ENCODE measurements around the gene ZNF839. TPM values are rescaled to one million over a fixed set of nuclear protein-coding genes. Genes with fewer than 3 reads are reported as not detected.
"Not testable (repeated sequence)": the region's sequence is repeated elsewhere in the genome, so short reads cannot be mapped to it uniquely, and the experiment has no call there.

The ZNF839 gene
- total RNA-seq, 4 donors from 2014 or later: 10.6 to 19.9 (median 13.8) TPM

DNA sequence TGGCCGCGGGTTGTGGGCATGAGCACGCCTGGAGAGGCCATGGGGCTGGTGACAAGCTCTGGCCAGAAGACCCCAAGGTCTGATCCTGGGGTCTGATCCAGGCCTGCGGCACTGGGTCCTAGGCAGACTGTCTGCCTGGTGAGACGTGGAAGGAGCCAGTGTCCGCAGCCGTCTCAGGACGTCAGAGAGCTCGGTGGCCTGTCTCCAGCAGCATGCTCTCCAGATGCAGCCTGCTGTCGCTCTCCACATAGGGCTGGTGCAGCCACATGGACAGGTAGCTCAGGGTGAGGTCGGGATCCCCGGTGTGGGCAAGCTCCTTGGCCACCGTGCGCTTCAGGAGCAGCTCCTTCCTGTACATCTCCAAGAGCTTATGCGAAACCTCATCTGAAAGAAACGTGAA lies 28.8 kb downstream of the ZNF839 start:
- DNase-seq (ENCODE audit: low spot score in 2 of 2): no peak
- Histone ChIP-seq H3K4me1 (peaks cover 0 to 11% (median 0%) of the 10 kb centered on the region in 4 donors), H3K27me3 (no peaks in the 10 kb centered on the region), H3K4me3 (no peak overlapping the region), H3K27ac (no peak overlapping the region), H3K36me3 (peaks cover 0 to 98% (median 7%) of the 10 kb centered on the region in 3 donors), H3K9me3 (no peaks in the 10 kb centered on the region)
- TF ChIP-seq, protein P1, sequence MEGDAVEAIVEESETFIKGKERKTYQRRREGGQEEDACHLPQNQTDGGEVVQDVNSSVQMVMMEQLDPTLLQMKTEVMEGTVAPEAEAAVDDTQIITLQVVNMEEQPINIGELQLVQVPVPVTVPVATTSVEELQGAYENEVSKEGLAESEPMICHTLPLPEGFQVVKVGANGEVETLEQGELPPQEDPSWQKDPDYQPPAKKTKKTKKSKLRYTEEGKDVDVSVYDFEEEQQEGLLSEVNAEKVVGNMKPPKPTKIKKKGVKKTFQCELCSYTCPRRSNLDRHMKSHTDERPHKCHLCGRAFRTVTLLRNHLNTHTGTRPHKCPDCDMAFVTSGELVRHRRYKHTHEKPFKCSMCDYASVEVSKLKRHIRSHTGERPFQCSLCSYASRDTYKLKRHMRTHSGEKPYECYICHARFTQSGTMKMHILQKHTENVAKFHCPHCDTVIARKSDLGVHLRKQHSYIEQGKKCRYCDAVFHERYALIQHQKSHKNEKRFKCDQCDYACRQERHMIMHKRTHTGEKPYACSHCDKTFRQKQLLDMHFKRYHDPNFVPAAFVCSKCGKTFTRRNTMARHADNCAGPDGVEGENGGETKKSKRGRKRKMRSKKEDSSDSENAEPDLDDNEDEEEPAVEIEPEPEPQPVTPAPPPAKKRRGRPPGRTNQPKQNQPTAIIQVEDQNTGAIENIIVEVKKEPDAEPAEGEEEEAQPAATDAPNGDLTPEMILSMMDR (IDR thresholded peaks at IDR 0.05): no peak
- TF ChIP-seq EP300 (IDR thresholded peaks at IDR 0.05): no peak
- TF ChIP-seq POLR2A (IDR thresholded peaks at IDR 0.05): no peak
- WGBS, 2 donors: 90 to 95% methylated on average over 13 to 16 of the region's 16 CpGs

DNA sequence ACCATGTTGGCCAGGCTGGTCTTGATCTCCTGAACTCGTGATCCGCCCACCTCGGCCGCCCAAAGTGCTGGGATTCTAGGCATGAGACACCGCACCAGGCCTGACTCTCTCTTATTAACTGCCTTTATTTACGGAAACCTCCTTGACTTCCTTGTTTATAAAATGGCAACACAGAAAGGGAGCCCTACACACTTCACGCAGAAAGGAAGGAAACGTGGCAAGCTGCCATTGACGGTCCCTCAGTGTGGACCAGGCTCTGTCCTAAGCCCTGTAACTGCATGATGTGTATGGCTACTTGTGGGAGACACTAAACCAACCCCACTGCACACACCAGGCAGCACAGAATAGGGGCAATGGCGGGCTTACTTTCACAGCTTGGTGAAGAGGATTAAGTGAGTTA lies 31.5 kb downstream of the ZNF839 start:
- H3K27me3 ChIP-seq: no peaks in the 10 kb centered on the region
- H3K9me3 ChIP-seq: no peaks in the 10 kb centered on the region
- H3K4me1 ChIP-seq: peaks cover 0 to 11% (median 0%) of the 10 kb centered on the region in 4 donors
- WGBS, 2 donors: 87 to 89% methylated on average over 10 of the region's 10 CpGs
- no peak overlapping the region for H3K27ac ChIP-seq
- peaks cover 6 to 98% (median 11%) of the 10 kb centered on the region in 3 donors for H3K36me3 ChIP-seq
- H3K4me3 ChIP-seq: no peak overlapping the region
- no peak for DNase-seq (ENCODE audit: low spot score in 2 of 2)
- TF ChIP-seq EP300 (IDR thresholded peaks at IDR 0.05) (no peak), POLR2A (IDR thresholded peaks at IDR 0.05) (no peak)
- TF ChIP-seq, protein P1 (IDR thresholded peaks at IDR 0.05): no peak

DNA sequence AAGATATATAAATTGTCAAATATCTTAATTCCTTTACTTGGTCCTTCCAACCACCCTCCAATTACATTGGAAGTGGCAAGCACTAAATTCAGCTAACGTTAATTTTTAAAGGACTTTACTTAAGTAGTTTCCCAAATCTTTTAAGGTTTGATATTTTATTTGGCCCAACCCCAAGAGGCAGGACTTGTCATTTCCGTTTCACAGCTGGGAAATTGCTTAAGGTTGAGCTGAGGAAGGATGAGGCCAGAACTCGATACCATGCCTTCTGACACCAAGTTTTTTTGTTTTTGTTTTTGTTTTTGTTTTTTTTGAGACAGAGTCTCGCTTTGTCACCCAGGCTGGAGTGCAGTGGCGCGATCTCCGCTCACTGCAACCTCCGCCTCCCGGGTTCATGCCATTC lies 32.0 kb downstream of the ZNF839 start:
- Histone ChIP-seq H3K36me3 (peaks cover 6 to 98% (median 16%) of the 10 kb centered on the region in 3 donors), H3K27ac (peak overlapping the region in 1 of 4 donors; percentile 6), H3K4me1 (peaks cover 0 to 11% (median 0%) of the 10 kb centered on the region in 4 donors)
- H3K27me3 ChIP-seq; H3K9me3 ChIP-seq; H3K4me3 ChIP-seq; DNase-seq (ENCODE audit: low spot score in 2 of 2): not testable (repeated sequence)
- WGBS, 2 donors: 73 to 75% methylated on average over 9 of the region's 9 CpGs

DNA sequence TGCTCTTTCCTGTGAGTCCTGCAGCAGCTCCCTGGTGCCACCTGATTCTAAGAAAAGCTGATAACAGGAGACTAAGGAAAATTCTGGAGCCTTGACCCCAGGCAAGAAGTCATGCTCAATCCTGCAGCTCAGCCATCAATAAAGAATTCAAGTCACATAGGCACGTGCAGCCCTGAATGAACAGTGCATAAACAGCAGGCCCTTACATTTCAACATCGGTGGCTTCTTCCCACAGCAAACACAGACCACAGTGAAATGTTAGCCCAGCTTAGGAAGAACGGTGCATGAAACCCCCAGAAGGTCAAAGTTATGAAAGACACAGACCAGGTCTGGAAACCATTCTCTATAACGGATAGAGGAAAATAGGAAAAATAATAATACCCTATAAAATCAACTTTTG lies 32.7 kb downstream of the ZNF839 start:
- Histone ChIP-seq H3K27ac (peak overlapping the region in 1 of 4 donors; percentile 6), H3K9me3 (no peaks in the 10 kb centered on the region), H3K36me3 (peaks cover 6 to 98% (median 13%) of the 10 kb centered on the region in 3 donors), H3K4me1 (peaks cover 0 to 11% (median 0%) of the 10 kb centered on the region in 4 donors), H3K27me3 (no peaks in the 10 kb centered on the region), H3K4me3 (no peak overlapping the region)
- DNase-seq (ENCODE audit: low spot score in 2 of 2): no peak
- 57 to 69% methylated on average over 4 of the region's 4 CpGs for whole genome bisulfite sequencing, 2 donors
- TF ChIP-seq, protein P1 (IDR thresholded peaks at IDR 0.05): no peak
- TF ChIP-seq POLR2A (IDR thresholded peaks at IDR 0.05) (no peak), EP300 (IDR thresholded peaks at IDR 0.05) (no peak)

DNA sequence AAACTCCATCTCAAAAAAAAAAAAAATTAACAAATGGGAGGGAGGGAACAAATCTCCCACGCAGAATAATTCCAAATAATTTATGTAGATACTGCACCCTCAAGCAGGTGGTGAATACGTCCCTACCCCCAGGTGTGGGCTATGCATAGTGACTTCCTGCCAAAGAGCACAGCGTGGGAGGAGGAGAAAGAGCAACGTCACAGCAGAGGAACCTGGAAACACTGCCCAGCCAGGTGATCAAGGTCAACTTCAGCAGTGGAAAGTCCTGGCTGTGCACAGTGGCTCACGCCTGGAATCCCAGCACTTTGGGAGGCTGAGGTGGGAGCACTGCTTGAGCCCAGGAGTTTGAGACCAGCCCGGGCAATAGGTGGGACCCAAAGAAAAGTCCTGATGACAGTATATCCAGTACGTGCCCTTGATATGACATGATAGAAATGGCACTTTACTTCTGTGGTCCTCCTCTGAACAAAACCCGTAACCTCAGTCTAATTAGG lies 33.6 kb downstream of the ZNF839 start:
- Histone ChIP-seq H3K27me3 (no peaks in the 10 kb centered on the region), H3K36me3 (peaks cover 6 to 98% (median 16%) of the 10 kb centered on the region in 3 donors), H3K9me3 (no peaks in the 10 kb centered on the region), H3K4me3 (no peak overlapping the region), H3K27ac (no peak overlapping the region), H3K4me1 (peaks cover 0 to 11% (median 0%) of the 10 kb centered on the region in 4 donors)
- TF ChIP-seq, protein P1 (IDR thresholded peaks at IDR 0.05): no peak
- TF ChIP-seq EP300 (IDR thresholded peaks at IDR 0.05) (no peak), POLR2A (IDR thresholded peaks at IDR 0.05) (no peak)
- 86 to 87% methylated on average over 8 of the region's 8 CpGs for WGBS, 2 donors
- DNase-seq (ENCODE audit: low spot score in 2 of 2): no peak

Measured in tibial nerve (tissue), 4 donors.